ENCODE results near the gene MORC4.

- TF ChIP-seq POLR2A (IDR thresholded peaks at IDR 0.05) (no peak), POLR2AphosphoS5 (IDR thresholded peaks at IDR 0.05) (no peak)
Observed at GRCh38 chrX:106919932-106920452, 80.0 kb downstream of the MORC4 start, which contains the start of gene CLDN2.

All from spleen (tissue), 3 donors.